HG03095 (cell line): Measurements from ENCODE around the gene ZNF608.

Source experiments
- ATAC-seq: cut with Tn5 transposase; IDR thresholded peaks from one replicate; pipeline ENCODE4 v1.9.1; 2021; ENCODE audit warnings: moderate library complexity; ENCODE audit not compliant: unreplicated experiment

Gene ZNF608

GRCh38 chr5:124738681-124739633 is 7.5 kb downstream of the ZNF608 start:
- ATAC-seq, result no peak

GRCh38 chr5:124737651-124738050 is 8.8 kb downstream of the ZNF608 start:
- ATAC-seq, result no peak

- no peak for ATAC-seq
Observed at GRCh38 chr5:124736805-124737188, 9.6 kb downstream of the ZNF608 start.

GRCh38 chr5:124736082-124736804 is 10.2 kb downstream of the ZNF608 start:
- ATAC-seq, result no peak

- no peak for ATAC-seq
Observed at GRCh38 chr5:124735169-124735858, 11.1 kb downstream of the ZNF608 start.

- no peak for ATAC-seq
Observed at GRCh38 chr5:124734574-124735168, 11.8 kb downstream of the ZNF608 start.

GRCh38 chr5:124733329-124733650 is 13.1 kb downstream of the ZNF608 start:
- ATAC-seq, result no peak

GRCh38 chr5:124732428-124733328 is 13.8 kb downstream of the ZNF608 start:
- no peak for ATAC-seq

GRCh38 chr5:124730381-124730780 is 16.1 kb downstream of the ZNF608 start:
- ATAC-seq, result no peak

GRCh38 chr5:124729720-124730359 is 16.6 kb downstream of the ZNF608 start:
- ATAC-seq, result peak; percentile 59

- ATAC-seq, result no peak
Observed at GRCh38 chr5:124728968-124729332, 17.5 kb downstream of the ZNF608 start.

GRCh38 chr5:124728331-124728967 is 18.0 kb downstream of the ZNF608 start:
- ATAC-seq, result no peak

- no peak for ATAC-seq
Observed at GRCh38 chr5:124726631-124727362, 19.6 kb downstream of the ZNF608 start.

GRCh38 chr5:124725622-124726258 is 20.7 kb downstream of the ZNF608 start:
- ATAC-seq, result no peak

- ATAC-seq, result peak; percentile 36
Observed at GRCh38 chr5:124725040-124725434, 21.4 kb downstream of the ZNF608 start.

- ATAC-seq, result peak; percentile 36
Observed at GRCh38 chr5:124724357-124725039, 21.9 kb downstream of the ZNF608 start.

- no peak for ATAC-seq
Observed at GRCh38 chr5:124721229-124721735, 25.2 kb downstream of the ZNF608 start.
